Chondrocyte (in vitro differentiated cells): ENCODE results near the gene CELA2A. TPM values are rescaled to one million over a fixed set of nuclear protein-coding genes. Genes with fewer than 3 reads are reported as not detected.
A peak's percentile ranks its signal among the peaks of the same experiment; 100 is the strongest.

Experiments
- DNase-seq: peaks from one replicate; pipeline ENCODE4 v3.0.0; 2021; ENCODE audit warnings: mixed read lengths, low spot score
- H3K27ac Mint-ChIP-seq: one replicate; pipeline ENCODE4 v1.8.0; 2021; ENCODE audit warnings: mild to moderate bottlenecking, moderate library complexity, mixed read lengths; ENCODE audit not compliant: unreplicated experiment
- H3K27me3 Mint-ChIP-seq: 2 replicates; pipeline ENCODE4 v1.8.0; 2021; ENCODE audit warnings: low read depth, mixed read lengths
- H3K36me3 Mint-ChIP-seq: 2 replicates; pipeline ENCODE4 v1.8.0; 2021; ENCODE audit warnings: low read depth, mixed read lengths
- H3K4me1 Mint-ChIP-seq: 2 replicates; pipeline ENCODE4 v1.8.0; 2021; ENCODE audit warnings: low read depth, mild to moderate bottlenecking, mixed read lengths
- H3K4me3 Mint-ChIP-seq: one replicate; pipeline ENCODE4 v1.8.0; 2021; ENCODE audit warnings: mild to moderate bottlenecking, moderate library complexity, mixed read lengths; ENCODE audit not compliant: unreplicated experiment
- H3K9me3 Mint-ChIP-seq: 2 replicates; pipeline ENCODE4 v1.8.0; 2021; ENCODE audit warnings: low read depth, mixed read lengths
- total RNA-seq: library from RNA; stranded (reverse); gene quantifications from 3 replicates; pipeline ENCODE4 v1.2.1, GENCODE V29; 2021
- TF ChIP-seq, protein P1 (sequence below): fragments of 200-600 bp; sonication (generic); IDR thresholded peaks from 2 replicates; pipeline ENCODE4 v1.5.0; 2021; ENCODE audit warnings: antibody characterized with exemption, mild to moderate bottlenecking, moderate library complexity

Gene CELA2A
- total RNA-seq, 1 donor from 2014 or later = not detected

DNA sequence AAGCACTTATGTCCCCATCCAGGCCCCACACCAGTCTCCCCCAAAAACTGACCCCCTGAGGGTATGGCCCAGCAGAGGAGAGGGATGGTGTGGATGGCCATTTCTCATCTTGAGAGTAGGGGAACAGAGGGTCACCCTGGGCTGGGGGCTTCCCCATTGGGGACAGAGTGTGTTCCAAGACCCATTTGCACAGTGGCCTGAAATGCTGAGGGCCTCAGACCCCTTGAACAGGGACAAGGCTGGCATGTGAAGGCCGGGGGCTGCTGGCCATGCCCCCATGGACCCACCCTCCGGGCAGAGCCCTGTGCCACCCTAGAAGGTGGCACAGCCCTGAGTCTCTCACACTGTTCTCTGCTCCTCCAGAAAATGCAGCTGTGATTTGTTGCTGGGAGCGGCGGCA is 10.3 kb upstream of the CELA2A start:
- Mint-ChIP-seq H3K9me3 (peaks cover 4% of the 10 kb centered on the region), H3K27ac (no peak overlapping the region), H3K4me1 (no peaks in the 10 kb centered on the region), H3K4me3 (no peak overlapping the region), H3K27me3 (peaks cover 11% of the 10 kb centered on the region), H3K36me3 (no peaks in the 10 kb centered on the region)
- TF ChIP-seq, protein P1, sequence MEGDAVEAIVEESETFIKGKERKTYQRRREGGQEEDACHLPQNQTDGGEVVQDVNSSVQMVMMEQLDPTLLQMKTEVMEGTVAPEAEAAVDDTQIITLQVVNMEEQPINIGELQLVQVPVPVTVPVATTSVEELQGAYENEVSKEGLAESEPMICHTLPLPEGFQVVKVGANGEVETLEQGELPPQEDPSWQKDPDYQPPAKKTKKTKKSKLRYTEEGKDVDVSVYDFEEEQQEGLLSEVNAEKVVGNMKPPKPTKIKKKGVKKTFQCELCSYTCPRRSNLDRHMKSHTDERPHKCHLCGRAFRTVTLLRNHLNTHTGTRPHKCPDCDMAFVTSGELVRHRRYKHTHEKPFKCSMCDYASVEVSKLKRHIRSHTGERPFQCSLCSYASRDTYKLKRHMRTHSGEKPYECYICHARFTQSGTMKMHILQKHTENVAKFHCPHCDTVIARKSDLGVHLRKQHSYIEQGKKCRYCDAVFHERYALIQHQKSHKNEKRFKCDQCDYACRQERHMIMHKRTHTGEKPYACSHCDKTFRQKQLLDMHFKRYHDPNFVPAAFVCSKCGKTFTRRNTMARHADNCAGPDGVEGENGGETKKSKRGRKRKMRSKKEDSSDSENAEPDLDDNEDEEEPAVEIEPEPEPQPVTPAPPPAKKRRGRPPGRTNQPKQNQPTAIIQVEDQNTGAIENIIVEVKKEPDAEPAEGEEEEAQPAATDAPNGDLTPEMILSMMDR = no peak
- DNase-seq = peak; percentile 56

DNA sequence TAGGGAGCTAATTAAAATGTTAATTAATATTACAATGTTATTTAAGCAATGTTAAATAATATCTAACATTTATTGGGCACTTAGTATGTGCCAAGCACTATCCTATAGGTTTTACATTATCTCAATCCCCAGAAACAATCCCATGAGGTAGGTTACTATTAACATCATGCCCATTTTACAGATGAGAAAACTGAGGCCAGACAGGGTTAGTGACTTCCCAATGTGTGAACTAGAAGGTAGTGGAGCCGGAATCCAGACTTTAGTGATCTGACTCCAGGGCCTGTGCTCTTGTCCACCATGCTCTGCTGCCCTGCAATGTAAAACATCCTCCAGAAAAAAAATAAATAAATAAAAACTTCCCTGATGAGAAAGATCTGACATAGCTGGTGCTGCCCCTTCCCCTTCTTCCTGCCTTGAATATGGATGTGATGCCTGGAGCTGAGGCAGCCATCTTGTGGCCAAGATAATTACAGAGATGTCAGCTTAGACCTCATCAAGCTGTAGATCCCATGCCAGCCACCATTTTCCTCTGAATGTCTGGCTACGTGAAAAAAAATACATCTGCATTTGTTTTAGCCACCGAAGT is 7.6 kb upstream of the CELA2A start:
- H3K4me3 Mint-ChIP-seq = no peak overlapping the region
- H3K36me3 Mint-ChIP-seq = no peaks in the 10 kb centered on the region
- H3K4me1 Mint-ChIP-seq = peaks cover 6% of the 10 kb centered on the region
- H3K9me3 Mint-ChIP-seq = peaks cover 5% of the 10 kb centered on the region
- no peak for DNase-seq
- peaks cover 4% of the 10 kb centered on the region for H3K27me3 Mint-ChIP-seq
- TF ChIP-seq, protein P1 = no peak
- H3K27ac Mint-ChIP-seq = no peak overlapping the region

DNA sequence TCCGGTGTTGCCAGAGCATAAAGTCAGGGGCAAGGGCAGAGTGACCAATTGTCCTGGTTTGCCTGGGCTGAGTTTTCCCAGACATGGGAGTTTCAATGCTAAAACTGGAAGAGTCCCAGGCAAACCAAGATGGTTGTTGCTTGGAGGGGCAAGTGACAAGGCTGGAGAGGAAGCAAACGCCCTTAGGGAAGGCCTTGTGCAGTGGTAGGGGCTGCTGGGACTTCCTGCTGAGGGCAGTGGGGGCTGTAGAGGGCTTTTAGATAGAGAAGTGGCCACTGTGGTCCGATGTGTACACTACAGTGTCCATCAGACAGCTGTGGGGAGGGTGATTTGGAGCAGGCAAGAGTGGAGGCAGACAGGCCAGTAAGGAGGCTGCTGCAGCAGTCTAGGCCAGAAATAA is 7.0 kb upstream of the CELA2A start:
- Mint-ChIP-seq H3K9me3 (peaks cover 5% of the 10 kb centered on the region), H3K4me1 (peaks cover 12% of the 10 kb centered on the region), H3K4me3 (no peak overlapping the region), H3K27ac (no peak overlapping the region), H3K27me3 (peaks cover 4% of the 10 kb centered on the region), H3K36me3 (no peaks in the 10 kb centered on the region)
- TF ChIP-seq, protein P1 = no peak
- DNase-seq = no peak

DNA sequence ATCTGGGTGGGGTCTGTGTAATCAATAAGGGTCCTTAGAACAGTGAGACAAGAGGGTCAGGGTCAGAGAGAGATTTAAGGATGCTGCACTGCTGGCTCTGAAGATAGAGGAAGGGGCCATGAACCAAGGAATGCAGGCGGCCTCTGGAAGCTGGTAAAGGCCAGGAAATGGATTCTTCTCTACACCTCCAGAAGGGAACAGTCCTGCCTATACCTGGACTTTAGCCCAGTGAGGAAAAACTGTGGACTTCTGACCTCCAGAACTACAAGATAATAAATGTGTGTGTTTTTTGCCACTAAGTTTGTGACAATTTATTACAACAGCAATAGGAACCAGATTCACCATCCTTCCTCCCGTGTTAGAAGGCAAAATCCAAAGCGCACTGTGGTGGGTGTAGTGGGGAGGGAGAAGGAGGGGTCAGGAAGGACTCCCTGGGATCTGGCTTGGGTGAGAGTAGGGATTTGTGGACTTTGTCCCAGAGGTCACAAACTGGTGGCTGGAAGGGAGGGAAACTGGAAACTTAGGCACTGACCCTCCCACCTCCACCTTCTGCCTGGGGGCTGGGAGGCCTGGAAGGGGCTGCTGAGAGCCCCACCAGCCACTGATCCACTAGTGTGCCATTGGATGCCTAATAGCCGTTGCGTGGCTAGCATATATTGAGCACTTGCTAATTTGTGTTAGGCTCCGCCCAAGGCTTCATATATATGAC is 5.4 kb upstream of the CELA2A start:
- DNase-seq = no peak
- Mint-ChIP-seq H3K4me3 (no peak overlapping the region), H3K27ac (no peak overlapping the region), H3K36me3 (no peaks in the 10 kb centered on the region), H3K4me1 (peaks cover 13% of the 10 kb centered on the region), H3K27me3 (peaks cover 4% of the 10 kb centered on the region), H3K9me3 (peaks cover 5% of the 10 kb centered on the region)
- TF ChIP-seq, protein P1 = no peak

DNA sequence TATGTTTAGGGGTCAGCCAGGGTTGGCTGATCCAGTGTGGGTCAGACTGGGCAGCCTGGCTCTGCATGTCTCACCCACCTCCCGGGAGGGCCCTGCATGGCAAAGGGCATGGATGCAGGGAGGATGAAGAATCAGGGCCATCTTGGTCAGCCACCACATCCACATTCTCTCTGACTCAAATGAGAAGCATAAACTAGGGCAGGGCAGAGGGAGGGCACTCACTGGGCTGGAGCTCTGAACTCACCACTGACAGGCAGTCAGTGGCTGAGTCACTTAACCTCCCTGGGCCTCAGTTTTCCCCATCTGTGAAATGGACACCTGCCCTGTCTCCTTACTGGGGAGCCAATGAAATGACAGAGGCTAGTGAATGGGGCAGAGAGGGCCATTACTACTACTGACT is 4.3 kb upstream of the CELA2A start:
- no peaks in the 10 kb centered on the region for H3K36me3 Mint-ChIP-seq
- H3K9me3 Mint-ChIP-seq = peaks cover 5% of the 10 kb centered on the region
- TF ChIP-seq, protein P1 = no peak
- no peak overlapping the region for H3K27ac Mint-ChIP-seq
- peaks cover 2% of the 10 kb centered on the region for H3K27me3 Mint-ChIP-seq
- H3K4me1 Mint-ChIP-seq = peaks cover 13% of the 10 kb centered on the region
- H3K4me3 Mint-ChIP-seq = no peak overlapping the region
- DNase-seq = no peak
